Ishikawa (cell line): Measurements from ENCODE around the gene POLR3C.

Experiments used
- CEBPB ChIP-seq: IDR thresholded peaks from 2 replicates; pipeline ENCODE4 v1.6.1; 2012
- CREB1 ChIP-seq: IDR thresholded peaks from 2 replicates; pipeline ENCODE4 v1.6.1; 2012; ENCODE audit warnings: low read depth
- EGR1 ChIP-seq: IDR thresholded peaks from 2 replicates; pipeline ENCODE4 v1.6.1; 2012
- EP300 ChIP-seq: IDR thresholded peaks from 2 replicates; pipeline ENCODE4 v1.6.1; 2012; ENCODE audit warnings: borderline replicate concordance
- FOXM1 ChIP-seq: IDR thresholded peaks from 2 replicates; pipeline ENCODE4 v1.6.1; 2012; ENCODE audit warnings: low read depth, borderline replicate concordance
- MAX ChIP-seq: IDR thresholded peaks from 2 replicates; pipeline ENCODE4 v1.6.1; 2012
- NFIC ChIP-seq: IDR thresholded peaks from 2 replicates; pipeline ENCODE4 v1.6.1; 2012
- RAD21 ChIP-seq: IDR thresholded peaks from 2 replicates; pipeline ENCODE4 v1.6.1; 2012; ENCODE audit warnings: low read depth
- REST ChIP-seq: IDR thresholded peaks from 2 replicates; pipeline ENCODE4 v1.6.1; 2012; ENCODE audit warnings: low read depth, mild to moderate bottlenecking
- TAF1 ChIP-seq: IDR thresholded peaks from 2 replicates; pipeline ENCODE4 v1.6.1; 2012; ENCODE audit warnings: low read depth, mild to moderate bottlenecking
- TCF12 ChIP-seq: IDR thresholded peaks from 2 replicates; pipeline ENCODE4 v1.6.1; 2012; ENCODE audit warnings: low read depth
- TEAD4 ChIP-seq: IDR thresholded peaks from 2 replicates; pipeline ENCODE4 v1.6.1; 2012
- YY1 ChIP-seq: IDR thresholded peaks from 2 replicates; pipeline ENCODE4 v1.6.1; 2012; ENCODE audit warnings: low read depth
- ZBTB7A ChIP-seq: IDR thresholded peaks from 2 replicates; pipeline ENCODE4 v1.6.1; 2012; ENCODE audit warnings: low read depth
- TF ChIP-seq, protein P1 (sequence below): IDR thresholded peaks from 2 replicates; pipeline ENCODE4 v1.6.1; 2012

The POLR3C gene

GRCh38 chr1:145796753-145797152, 27.2 kb upstream of the POLR3C start:
- TF ChIP-seq YY1 (no peak), TCF12 (no peak), EGR1 (no peak), FOXM1 (no peak), REST (no peak), TEAD4 (no peak), TAF1 (no peak), CEBPB (no peak), RAD21 (no peak), CREB1 (no peak), MAX (no peak), NFIC (no peak), ZBTB7A (no peak), EP300 (no peak)
- TF ChIP-seq, protein P1, sequence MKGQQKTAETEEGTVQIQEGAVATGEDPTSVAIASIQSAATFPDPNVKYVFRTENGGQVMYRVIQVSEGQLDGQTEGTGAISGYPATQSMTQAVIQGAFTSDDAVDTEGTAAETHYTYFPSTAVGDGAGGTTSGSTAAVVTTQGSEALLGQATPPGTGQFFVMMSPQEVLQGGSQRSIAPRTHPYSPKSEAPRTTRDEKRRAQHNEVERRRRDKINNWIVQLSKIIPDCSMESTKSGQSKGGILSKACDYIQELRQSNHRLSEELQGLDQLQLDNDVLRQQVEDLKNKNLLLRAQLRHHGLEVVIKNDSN = no peak

DNA sequence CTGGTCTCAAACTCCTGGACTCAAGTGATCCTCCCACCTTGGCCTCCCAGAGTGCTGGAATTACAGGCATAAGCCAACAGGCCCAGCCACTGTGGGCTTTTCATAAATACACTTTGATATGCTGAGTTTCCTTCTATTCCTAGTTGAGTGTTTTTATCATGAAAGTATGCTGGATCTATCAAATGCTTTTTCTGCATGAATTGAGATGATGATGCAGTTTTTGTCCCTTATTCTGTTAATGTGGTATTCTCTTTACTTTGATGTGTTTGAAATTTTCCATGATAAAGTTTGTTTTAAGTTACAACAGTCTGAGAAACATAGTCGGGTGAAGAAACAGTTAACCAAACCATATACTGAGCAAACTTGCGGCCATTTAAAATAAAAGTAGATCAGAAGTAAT, 24.2 kb upstream of the POLR3C start:
- no peak for TF ChIP-seq TEAD4
- no peak for TF ChIP-seq NFIC
- TF ChIP-seq TCF12 = no peak
- no peak for TF ChIP-seq RAD21
- TF ChIP-seq EGR1 = no peak
- TF ChIP-seq ZBTB7A = no peak
- no peak for TF ChIP-seq FOXM1
- no peak for TF ChIP-seq EP300

DNA sequence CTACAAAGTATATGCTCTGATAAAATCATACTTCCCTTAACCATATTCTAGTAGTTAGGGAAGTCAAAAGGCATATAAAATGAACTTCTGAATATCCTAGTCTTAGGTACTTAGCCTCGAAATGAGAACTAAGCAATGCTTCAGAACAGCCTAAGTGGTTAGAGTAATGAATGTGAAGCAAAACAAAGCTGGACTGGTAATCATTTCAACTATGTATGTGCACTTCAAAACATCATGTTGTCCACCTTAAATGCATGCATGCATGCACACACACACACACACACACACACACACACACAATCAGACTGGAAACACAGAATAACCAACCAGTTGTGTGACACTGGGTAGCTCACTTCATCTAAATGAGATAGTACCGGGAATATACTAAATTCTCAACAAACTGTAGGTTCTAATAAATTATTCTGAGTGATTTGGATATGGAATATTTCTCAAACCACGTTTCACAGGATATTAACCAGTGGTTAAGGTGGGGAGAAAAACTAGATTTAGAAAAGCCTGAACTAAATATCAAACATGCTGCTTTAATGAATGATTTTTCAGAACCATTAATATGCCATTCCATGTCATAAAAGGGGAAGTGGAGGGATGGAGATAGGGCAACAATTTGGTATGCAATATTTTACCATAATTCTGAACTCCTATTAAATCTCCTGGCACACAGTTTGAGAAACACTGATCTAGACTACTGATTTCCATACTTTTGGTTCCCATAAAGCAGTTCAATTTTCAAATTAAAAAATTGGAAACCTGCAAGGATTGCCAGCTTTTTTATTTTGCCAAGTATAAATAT, 19.6 kb upstream of the POLR3C start:
- TF ChIP-seq RAD21 (no peak), YY1 (no peak), TEAD4 (no peak)

GRCh38 chr1:145805057-145805456, 18.9 kb upstream of the POLR3C start:
- TF ChIP-seq MAX = no peak
- TF ChIP-seq TAF1 = no peak
- no peak for TF ChIP-seq NFIC
- TF ChIP-seq EP300 = no peak
- TF ChIP-seq TCF12 = no peak
- TF ChIP-seq EGR1 = no peak

GRCh38 chr1:145806408-145806807, 17.6 kb upstream of the POLR3C start:
- TF ChIP-seq NFIC = no peak
- TF ChIP-seq CEBPB = no peak
- TF ChIP-seq RAD21 = no peak
- TF ChIP-seq TAF1 = no peak
- no peak for TF ChIP-seq ZBTB7A
- no peak for TF ChIP-seq TEAD4
- TF ChIP-seq TCF12 = no peak
- no peak for TF ChIP-seq EGR1
- no peak for TF ChIP-seq REST
- TF ChIP-seq, protein P1 = no peak
- TF ChIP-seq MAX = no peak
- no peak for TF ChIP-seq FOXM1
- TF ChIP-seq YY1 = no peak
- TF ChIP-seq EP300 = no peak
- no peak for TF ChIP-seq CREB1

- TF ChIP-seq CREB1 (no peak), REST (peak; percentile 54; the same call in 1 of the 2 replicates), RAD21 (no peak)
Measured at GRCh38 chr1:145806844-145807243, 17.2 kb upstream of the POLR3C start.
